GM23338 (cell line): Measurements from ENCODE around the gene ARMC9. TPM values are rescaled to one million over a fixed set of nuclear protein-coding genes. Genes with fewer than 3 reads are reported as not detected.

ENCODE experiments used
- ATAC-seq: fragments of 200-7000 bp; cut with Tn5 transposase; 3 replicates; pipeline ENCODE4 v1.9.1; 2020
- DNase-seq: peaks from one replicate; pipeline ENCODE4 v3.0.0-alpha.2; 2015; ENCODE audit warnings: low spot score
- H2AFZ ChIP-seq: fragments of 200-600 bp; sonication (generic); 2 replicates; pipeline ENCODE4 v1.8.0; 2016; ENCODE audit warnings: antibody characterized with exemption, mild to moderate bottlenecking, moderate library complexity
- H3F3A ChIP-seq: fragments of 200-600 bp; sonication (generic); replicated peaks from 2 replicates; pipeline ENCODE4 v1.8.0; 2017; ENCODE audit warnings: antibody characterized with exemption, mixed run types, low read depth
- H3K27ac ChIP-seq: fragments of 200-600 bp; sonication (generic); 2 replicates; pipeline ENCODE4 v1.6.1; 2016; ENCODE audit warnings: low read depth
- H3K27me3 ChIP-seq: fragments of 200-600 bp; sonication (generic); 2 replicates; pipeline ENCODE4 v1.8.0; 2016; ENCODE audit warnings: mild to moderate bottlenecking, mixed run types, moderate library complexity; ENCODE audit not compliant: insufficient read depth
- H3K36me3 ChIP-seq: fragments of 200-600 bp; sonication (generic); 2 replicates; pipeline ENCODE4 v1.8.0; 2016; ENCODE audit warnings: mild to moderate bottlenecking; ENCODE audit not compliant: insufficient read depth
- H3K4me1 ChIP-seq: fragments of 200-600 bp; sonication (generic); 2 replicates; pipeline ENCODE4 v1.8.0; 2016; ENCODE audit warnings: mild to moderate bottlenecking, moderate library complexity; ENCODE audit not compliant: insufficient read depth
- H3K4me2 ChIP-seq: fragments of 200-600 bp; sonication (generic); 2 replicates; pipeline ENCODE4 v1.7.1; 2017; ENCODE audit warnings: mixed run types
- H3K4me3 ChIP-seq: fragments of 200-600 bp; sonication (generic); 2 replicates; pipeline ENCODE4 v1.6.1; 2016; ENCODE audit warnings: mixed run types
- H3K79me2 ChIP-seq: fragments of 200-600 bp; sonication (generic); replicated peaks from 2 replicates; pipeline ENCODE4 v1.8.0; 2017; ENCODE audit warnings: mild to moderate bottlenecking; ENCODE audit not compliant: insufficient read depth
- H3K9me2 ChIP-seq: fragments of 200-600 bp; sonication (generic); 2 replicates; pipeline ENCODE4 v1.8.0; 2017; ENCODE audit not compliant: insufficient read depth
- H4K20me1 ChIP-seq: fragments of 200-600 bp; sonication (generic); replicated peaks from 2 replicates; pipeline ENCODE4 v1.8.0; 2017; ENCODE audit warnings: mild to moderate bottlenecking; ENCODE audit not compliant: insufficient read depth
- H3K27ac Mint-ChIP-seq: 2 replicates; pipeline ENCODE4 v1.8.0; 2020; ENCODE audit warnings: inconsistent platforms, mild to moderate bottlenecking, moderate library complexity, mixed read lengths
- H3K27me3 Mint-ChIP-seq: 3 replicates; pipeline ENCODE4 v1.8.0; 2022; ENCODE audit warnings: low read depth, mild to moderate bottlenecking, moderate library complexity, mixed read lengths, inconsistent platforms; ENCODE audit not compliant: insufficient read depth, poor library complexity
- H3K36me3 Mint-ChIP-seq: 3 replicates; pipeline ENCODE4 v1.8.0; 2021; ENCODE audit warnings: low read depth, mild to moderate bottlenecking, inconsistent platforms, moderate library complexity, mixed read lengths
- H3K4me1 Mint-ChIP-seq: 3 replicates; pipeline ENCODE4 v1.8.0; 2020; ENCODE audit warnings: mild to moderate bottlenecking, inconsistent platforms, mixed read lengths
- H3K4me3 Mint-ChIP-seq: 3 replicates; pipeline ENCODE4 v1.8.0; 2021; ENCODE audit warnings: moderate library complexity, mild to moderate bottlenecking, inconsistent platforms, mixed read lengths
- H3K9me3 Mint-ChIP-seq: 3 replicates; pipeline ENCODE4 v1.8.0; 2020; ENCODE audit warnings: moderate library complexity, mild to moderate bottlenecking, inconsistent platforms, mixed read lengths
- CREB1 ChIP-seq: fragments of 250-450 bp; sonication (Bioruptor Pico); IDR thresholded peaks from 2 replicates; pipeline ENCODE4 v1.5.0; 2020; ENCODE audit warnings: low read depth, mild to moderate bottlenecking, moderate library complexity
- CTCF ChIP-seq, 2 experiments: fragments of 200-600 bp in 1 of 2; sonication (generic) in 1 of 2; conservative IDR thresholded peaks; 2 replicates each; pipeline versions ENCODE4 v1.5.1 to v1.6.1; 2016 to 2017; ENCODE audit warnings: antibody characterized with exemption in 2 of 2, low read depth in 2 of 2, mild to moderate bottlenecking in 2 of 2, moderate library complexity in 1 of 2
- ETS1 ChIP-seq: IDR thresholded peaks from 2 replicates; pipeline ENCODE4 v1.6.1; 2016; ENCODE audit warnings: antibody characterized with exemption
- EZH2 ChIP-seq: fragments of 200-600 bp; sonication (generic); IDR thresholded peaks from one replicate; pipeline ENCODE4 v1.8.0; 2017; ENCODE audit warnings: antibody characterized with exemption, mild to moderate bottlenecking, low read depth; ENCODE audit not compliant: unreplicated experiment
- EZH2phosphoT487 ChIP-seq: fragments of 200-600 bp; sonication (generic); IDR thresholded peaks from one replicate; pipeline ENCODE4 v1.8.1; 2018; ENCODE audit warnings: antibody characterized with exemption; ENCODE audit not compliant: unreplicated experiment
- JUNB ChIP-seq: IDR thresholded peaks from one replicate; pipeline ENCODE4 v1.6.1; 2016; ENCODE audit warnings: antibody characterized with exemption; ENCODE audit not compliant: unreplicated experiment
- NANOG ChIP-seq: IDR thresholded peaks from 2 replicates; pipeline ENCODE4 v1.6.1; 2016; ENCODE audit warnings: antibody characterized with exemption, borderline replicate concordance
- POLR2AphosphoS5 ChIP-seq: IDR thresholded peaks from 2 replicates; pipeline ENCODE4 v1.6.1; 2016; ENCODE audit warnings: antibody characterized with exemption, low read depth
- REST ChIP-seq: IDR thresholded peaks from one replicate; pipeline ENCODE4 v1.6.1; 2018; ENCODE audit warnings: antibody characterized with exemption; ENCODE audit not compliant: unreplicated experiment
- STAT1 ChIP-seq: IDR thresholded peaks from one replicate; pipeline ENCODE4 v1.6.1; 2016; ENCODE audit warnings: antibody characterized with exemption; ENCODE audit not compliant: unreplicated experiment
- ZNF331 ChIP-seq: fragments of 250-450 bp; sonication (Bioruptor Pico); IDR thresholded peaks from 2 replicates; pipeline ENCODE4 v1.5.0; 2020; ENCODE audit warnings: low read depth, mild to moderate bottlenecking, moderate library complexity
- polyA plus RNA-seq: library from polyadenylated mRNA; unstranded; fragments of >200 nt; fragmentation: Nextera tagmentation; extraction: Ambion mirVana; gene quantifications from 2 replicates; pipeline ENCODE4 v1.2.1, GENCODE V29; 2016
- total RNA-seq: library from RNA; depleted of rRNA; stranded (reverse); fragments of >200 nt; shearing (Covaris generic); gene quantifications from 2 replicates; pipeline ENCODE4 v1.2.3, GENCODE V29; 2014

The ARMC9 gene
- total and polyA plus RNA-seq, 2 experiments from 2014 or later, result 29.2 to 56.0 TPM

GRCh38 chr2:231399046-231399852 is 200.8 kb downstream of the ARMC9 start:
- no peaks in the 10 kb centered on the region for H4K20me1 ChIP-seq
- peaks cover 22% of the 10 kb centered on the region; the same call in 1 of the 2 replicates for H3K4me1 ChIP-seq
- no peaks in the 10 kb centered on the region for H3K9me3 Mint-ChIP-seq
- no peak overlapping the region for H3K4me3 Mint-ChIP-seq
- H3F3A ChIP-seq, result peaks cover 5% of the 10 kb centered on the region
- no peak for ATAC-seq
- no peak for DNase-seq
- H2AFZ ChIP-seq, result no peak overlapping the region
- peaks cover 37% of the 10 kb centered on the region for H3K36me3 Mint-ChIP-seq
- no peaks in the 10 kb centered on the region for H3K27me3 ChIP-seq
- H3K4me1 Mint-ChIP-seq, result peaks cover 64% of the 10 kb centered on the region
- H3K36me3 ChIP-seq, result no peaks in the 10 kb centered on the region
- no peak overlapping the region for H3K4me2 ChIP-seq
- H3K27ac ChIP-seq, result no peak overlapping the region
- H3K27ac Mint-ChIP-seq, result no peak overlapping the region
- peaks cover 17% of the 10 kb centered on the region for H3K79me2 ChIP-seq
- H3K9me2 ChIP-seq, result no peaks in the 10 kb centered on the region
- no peak overlapping the region for H3K4me3 ChIP-seq
- peaks cover 17% of the 10 kb centered on the region for H3K27me3 Mint-ChIP-seq
- TF ChIP-seq ETS1, result no peak
- no peak for TF ChIP-seq CREB1 (CRISPR knock-in tag)
- TF ChIP-seq ZNF331 (CRISPR knock-in tag), result no peak
- TF ChIP-seq CTCF (conservative IDR thresholded peaks at IDR 0.05; ENCODE audit: low read depth in 2 of 2), result no peak
- TF ChIP-seq REST, result no peak
- TF ChIP-seq JUNB, result no peak
- TF ChIP-seq POLR2AphosphoS5, result no peak
- no peak for TF ChIP-seq EZH2phosphoT487
- TF ChIP-seq STAT1, result no peak
- TF ChIP-seq NANOG, result no peak
- no peak for TF ChIP-seq EZH2
